Left renal pelvis (tissue), 4 donors: ENCODE data around the gene ZYG11A. TPM values are rescaled to one million over a fixed set of nuclear protein-coding genes. Genes with fewer than 3 reads are reported as not detected.
"Not testable (repeated sequence)": the region's sequence is repeated elsewhere in the genome, so short reads cannot be mapped to it uniquely, and the experiment has no call there.

Experiments used
- DNase-seq, 4 donors: peaks; one replicate each; pipeline ENCODE4 v3.0.0-alpha.2; 2013; ENCODE audit warnings: low read depth in 4 of 4, low spot score in 3 of 4
- polyA plus RNA-seq, 4 donors: library from polyadenylated mRNA; unstranded; fragments of 120-200 nt; gene quantifications; one replicate each; pipeline ENCODE4 v1.2.1, GENCODE V29; 2013; ENCODE audit not compliant: insufficient read length in 4 of 4

ZYG11A gene
- polyA plus RNA-seq, 4 donors, result 0.17 to 0.23 (median 0.18) TPM

GRCh38 chr1:52869727-52870126 is 27.2 kb downstream of the ZYG11A start:
- DNase-seq, result not testable (repeated sequence)

DNA sequence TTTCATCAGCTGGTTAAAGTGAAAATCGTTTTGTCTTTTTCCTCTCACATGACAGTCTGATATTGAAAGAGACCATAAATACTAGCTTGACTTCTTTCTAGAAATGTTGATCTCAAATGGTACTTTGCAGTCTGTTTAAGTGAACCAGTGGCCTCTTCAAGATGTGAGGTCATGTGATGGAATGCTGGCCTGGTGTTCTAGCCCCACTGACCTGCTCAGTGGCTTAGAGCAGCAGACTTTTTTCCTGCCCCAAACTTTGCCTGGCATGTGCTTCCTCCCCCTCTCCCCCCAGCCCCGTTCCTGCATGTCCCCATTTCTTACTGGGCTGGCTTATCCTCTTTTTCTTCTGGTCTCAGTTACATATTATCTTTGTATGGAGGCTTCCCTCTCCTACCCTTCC is 34.3 kb downstream of the ZYG11A start:
- DNase-seq, result no peak

DNA sequence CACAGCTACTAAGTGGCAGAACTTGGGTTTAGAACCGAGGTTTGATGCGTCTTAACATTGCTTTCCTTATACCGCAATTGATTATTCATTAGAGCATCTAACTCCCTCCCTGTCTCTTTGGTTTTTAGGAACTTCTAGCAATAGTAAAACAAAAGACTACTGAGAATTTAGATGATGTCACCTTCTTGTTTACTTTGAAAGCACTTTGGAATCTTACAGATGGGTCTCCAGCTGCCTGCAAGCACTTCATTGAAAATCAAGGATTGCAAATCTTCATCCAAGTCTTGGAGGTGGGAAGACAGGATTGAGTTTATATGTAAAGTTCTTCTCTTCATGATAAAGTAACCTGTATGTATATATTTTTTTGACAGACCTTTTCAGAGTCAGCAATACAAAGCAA is 35.0 kb downstream of the ZYG11A start:
- DNase-seq, result no peak

DNA sequence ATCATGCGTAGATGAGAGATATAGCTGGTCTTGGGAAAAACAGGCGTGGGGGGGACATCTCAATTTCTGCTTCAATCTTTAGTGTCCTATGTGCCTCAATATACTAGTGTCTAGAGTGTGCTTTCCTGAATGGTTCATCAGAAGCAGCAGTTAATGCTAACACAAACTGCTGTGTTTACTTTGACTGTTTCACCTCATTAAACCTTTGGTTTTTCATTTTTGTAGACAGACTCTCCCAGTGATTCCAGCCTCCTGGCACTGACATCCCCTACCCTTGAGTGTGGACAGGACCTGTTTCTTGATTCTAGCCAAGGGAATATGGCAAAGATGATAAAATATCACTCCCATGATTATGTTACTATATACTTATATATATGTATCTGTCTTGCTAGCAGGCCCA is 37.6 kb downstream of the ZYG11A start:
- DNase-seq, result peak in 1 of 4 donors; percentile 7

DNA sequence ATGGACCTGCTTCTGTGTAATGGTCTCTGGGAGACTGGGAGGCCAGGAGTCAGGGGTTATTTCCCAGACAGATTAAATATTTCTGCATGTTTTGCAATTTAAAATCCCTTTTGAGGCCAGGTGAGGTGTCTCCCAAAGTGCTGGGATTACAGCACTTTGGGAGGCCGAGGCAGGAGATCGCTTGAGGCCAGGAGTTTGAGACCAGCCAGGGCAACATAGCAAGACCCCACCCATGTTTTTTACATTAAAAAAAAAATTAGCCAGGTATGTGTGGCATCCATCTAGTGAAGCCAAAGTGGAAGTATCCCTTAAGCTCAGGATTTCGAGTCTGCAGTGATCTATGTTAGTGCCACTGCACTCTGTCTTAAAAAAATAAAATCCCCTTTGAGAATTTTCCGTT is 44.9 kb downstream of the ZYG11A start:
- no peak for DNase-seq

GRCh38 chr1:52892424-52893215 is 50.1 kb downstream of the ZYG11A start:
- no peak for DNase-seq

DNA sequence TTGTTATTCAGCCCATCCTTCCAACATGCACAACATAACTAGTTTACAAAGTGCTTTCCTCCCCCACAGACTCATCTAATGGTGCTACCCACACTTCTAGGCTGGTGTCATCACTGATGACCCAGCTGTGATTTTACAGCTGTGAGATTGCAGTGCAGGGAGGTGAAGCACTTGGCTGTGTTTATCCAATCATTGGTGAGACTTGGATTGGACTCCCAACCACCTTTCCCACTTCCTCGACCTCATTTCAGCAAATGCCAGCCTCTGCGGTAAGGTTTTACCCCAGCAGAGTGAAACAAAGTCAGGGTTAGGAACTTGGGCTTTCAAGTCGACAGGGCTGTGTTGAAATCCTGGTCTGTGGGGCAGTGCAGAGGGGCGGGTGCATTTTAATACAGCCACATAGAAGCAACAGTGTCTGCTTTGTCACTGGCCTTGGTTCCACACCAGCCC is 56.9 kb downstream of the ZYG11A start:
- peak in 1 of 4 donors; percentile 11 for DNase-seq

DNA sequence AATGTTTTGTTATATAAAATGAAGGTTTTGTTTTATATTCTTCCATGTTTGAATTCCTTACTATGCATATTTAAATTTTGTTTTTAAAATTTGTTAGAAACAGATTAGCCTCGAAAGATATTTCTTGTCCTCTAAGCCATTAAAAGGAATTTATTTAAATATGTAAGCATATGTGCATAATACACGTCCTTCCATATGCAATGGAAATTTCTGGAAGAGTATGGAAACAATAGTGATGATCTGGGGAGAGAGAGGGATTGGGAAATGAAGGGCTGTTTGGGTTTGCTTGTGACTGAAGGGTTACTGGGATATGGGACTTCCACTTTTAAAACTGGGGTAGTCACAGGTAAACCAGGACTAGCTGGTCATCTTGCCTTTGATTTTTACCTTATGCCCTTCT is 57.8 kb downstream of the ZYG11A start:
- DNase-seq, result no peak

GRCh38 chr1:52901384-52901783 is 58.8 kb downstream of the ZYG11A start:
- no peak for DNase-seq

DNA sequence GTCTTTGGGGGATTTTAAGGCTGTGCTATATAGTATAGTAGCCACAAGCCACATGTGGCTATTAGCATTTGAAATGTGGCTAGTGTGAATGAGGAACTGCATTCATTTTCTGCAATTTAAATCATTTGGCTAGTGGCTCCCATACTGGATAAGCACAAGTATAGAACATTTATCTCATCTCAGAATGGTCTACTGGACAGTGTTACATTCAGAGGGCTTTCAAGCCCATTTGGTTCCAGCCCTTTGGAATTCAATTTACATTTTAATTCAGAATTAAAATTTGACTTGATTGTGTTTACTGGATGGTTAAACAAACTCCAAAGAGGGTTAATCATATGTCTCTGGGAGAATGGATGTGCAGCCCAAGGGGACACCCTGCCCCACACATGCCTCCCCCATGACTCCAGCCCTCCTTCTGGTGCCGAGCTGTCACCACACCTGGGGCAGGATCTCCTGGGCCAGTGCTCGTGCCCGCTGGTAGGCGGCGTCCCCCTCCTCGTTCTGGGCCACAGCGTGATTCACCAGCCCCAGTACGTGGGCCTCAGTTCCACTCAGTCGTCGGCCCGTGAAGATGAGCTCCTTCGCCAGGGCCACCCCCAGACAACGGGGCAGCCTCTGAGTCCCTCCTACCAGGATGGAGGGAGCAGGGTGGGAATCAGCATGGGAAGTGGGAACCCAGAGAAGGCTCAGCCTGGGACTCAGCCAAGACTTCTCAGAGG is 61.8 kb downstream of the ZYG11A start:
- no peak for DNase-seq

DNA sequence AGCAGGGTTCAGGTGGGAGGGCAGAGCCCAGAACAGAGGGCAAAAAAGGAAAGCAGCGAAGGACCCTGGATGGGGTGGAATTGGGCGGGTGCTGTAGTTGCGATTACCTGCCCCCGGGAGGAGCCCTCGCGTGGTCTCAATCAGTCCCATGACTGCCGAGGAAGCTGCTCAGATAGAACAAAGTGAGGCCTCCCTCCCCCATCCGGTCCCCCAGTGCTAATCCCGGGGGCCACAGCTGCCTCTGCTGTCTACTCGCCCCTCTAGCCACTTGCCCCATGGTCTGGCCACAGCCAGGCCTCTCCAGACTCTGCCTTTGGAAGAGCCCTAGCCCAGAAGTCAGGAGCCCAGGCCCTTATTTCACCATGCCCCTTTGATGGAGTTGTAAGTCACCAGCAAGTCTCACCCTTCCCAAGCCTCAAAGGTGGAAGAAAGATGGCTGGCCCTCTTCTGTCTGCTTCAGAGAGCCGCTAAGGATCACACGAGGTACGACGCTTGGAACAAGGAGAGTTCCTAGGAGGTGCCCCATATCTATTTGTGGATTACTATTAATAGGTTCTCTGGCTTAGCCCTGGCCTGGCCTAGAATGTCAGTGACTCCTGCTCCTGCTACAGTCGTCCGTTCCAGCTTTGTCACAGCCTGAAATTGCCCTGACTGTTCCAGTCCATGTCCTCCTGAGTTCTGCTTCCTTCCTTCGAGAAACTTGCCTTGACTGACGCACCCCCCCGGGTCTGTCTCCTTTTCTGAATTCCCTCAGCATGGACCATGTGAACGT is 62.6 kb downstream of the ZYG11A start:
- no peak for DNase-seq

- DNase-seq, result no peak
These were observed 63.6 kb downstream of the ZYG11A start for GRCh38 chr1:52906135-52906603.

DNA sequence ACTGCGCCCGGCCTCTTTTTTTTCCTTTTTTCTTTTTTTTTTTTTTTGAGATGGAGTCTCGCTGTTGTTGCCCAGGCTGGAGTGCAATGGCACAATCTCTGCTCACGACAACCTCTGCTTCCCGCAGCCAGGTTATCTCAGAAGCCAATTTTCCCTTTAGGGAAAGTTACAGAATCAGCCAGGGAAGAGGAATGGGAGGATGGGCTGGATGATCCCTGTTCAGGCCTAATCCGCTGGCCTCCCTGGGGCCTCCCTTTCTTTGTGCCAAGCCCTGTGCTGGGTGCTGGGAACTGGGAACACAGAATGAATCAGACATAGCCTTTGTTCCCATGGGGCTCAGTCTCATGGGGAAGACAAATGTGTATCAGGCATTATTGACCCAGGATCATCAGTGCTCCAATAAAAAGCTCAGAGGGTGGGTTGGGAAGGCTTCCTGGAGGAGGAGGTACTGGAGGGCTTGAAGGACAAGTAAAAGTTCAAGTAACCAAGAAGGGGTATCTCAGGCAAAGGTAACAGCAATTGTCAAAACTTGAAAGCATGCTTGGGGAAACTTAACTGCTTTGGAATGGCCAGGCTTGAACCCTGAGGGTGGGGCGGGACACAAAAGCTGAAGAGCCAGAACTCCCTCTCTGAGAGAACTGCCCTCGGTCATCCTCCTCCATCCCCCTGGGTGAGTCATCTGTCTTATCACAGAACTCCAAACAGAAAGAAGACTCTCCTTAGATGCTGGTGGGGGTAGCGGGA is 64.7 kb downstream of the ZYG11A start:
- DNase-seq, result no peak

GRCh38 chr1:52907812-52908153 is 65.2 kb downstream of the ZYG11A start:
- DNase-seq, result no peak

DNA sequence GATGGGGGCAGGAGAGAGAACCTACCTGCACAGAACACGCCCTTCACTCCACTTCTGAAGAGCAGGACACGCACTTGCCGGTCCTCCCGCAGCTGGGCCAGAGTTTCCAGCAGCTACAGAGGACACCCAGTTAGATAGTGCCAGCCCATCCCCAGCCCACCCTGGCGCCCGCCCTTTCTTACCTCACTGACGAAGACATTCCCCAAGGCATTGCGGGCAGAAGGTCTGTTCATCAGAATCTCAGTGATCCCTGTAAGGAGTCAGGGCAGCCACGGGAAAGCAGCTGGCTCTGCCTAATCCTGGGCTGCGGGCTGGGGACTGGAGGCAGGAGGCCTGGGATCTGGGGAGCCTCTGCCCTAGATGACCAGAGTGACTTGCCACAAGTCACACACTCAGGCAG is 69.0 kb downstream of the ZYG11A start:
- DNase-seq, result no peak

DNA sequence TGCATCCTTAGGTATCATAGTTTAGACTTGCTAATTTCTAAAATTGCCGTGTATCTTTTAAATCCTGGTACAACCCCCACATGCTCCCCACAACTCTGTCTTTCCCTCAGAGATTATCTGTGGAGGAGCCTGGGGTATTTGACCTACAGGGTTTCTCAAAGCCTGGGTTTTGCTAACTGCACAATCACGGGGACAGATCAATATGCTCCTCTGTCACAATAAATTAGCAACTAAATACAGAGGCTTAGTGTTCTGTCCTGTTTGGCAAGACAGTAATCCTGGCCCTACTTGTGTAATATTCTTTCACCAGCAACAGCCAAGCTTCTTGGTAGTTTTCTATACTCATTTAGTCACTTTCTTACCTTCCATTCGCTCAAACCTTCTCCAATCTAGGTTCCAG is 70.5 kb downstream of the ZYG11A start:
- no peak for DNase-seq

GRCh38 chr1:52913537-52913936 is 71.0 kb downstream of the ZYG11A start:
- DNase-seq, result no peak

GRCh38 chr1:52914463-52914862 is 71.9 kb downstream of the ZYG11A start:
- no peak for DNase-seq

GRCh38 chr1:52915211-52915854 is 72.8 kb downstream of the ZYG11A start:
- no peak for DNase-seq

DNA sequence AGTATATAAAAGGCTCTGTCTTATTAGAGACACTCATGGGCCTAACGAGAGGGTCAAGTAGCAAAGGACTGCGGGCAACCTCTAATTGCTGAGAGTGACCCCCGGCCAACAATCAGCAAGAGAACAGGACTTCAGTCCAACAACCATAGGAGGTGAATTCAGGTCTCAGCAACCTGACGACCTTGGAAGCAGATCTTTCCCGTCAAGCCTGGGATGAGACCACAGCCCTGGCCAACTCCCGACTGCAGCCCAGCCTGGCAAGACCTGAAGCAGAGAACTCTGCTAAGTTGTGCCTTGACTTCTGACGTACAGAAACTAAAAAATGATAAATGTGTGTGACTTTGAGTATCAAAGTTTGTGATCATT is 73.3 kb downstream of the ZYG11A start:
- DNase-seq, result no peak
